Adrenal gland (tissue), 12 donors: Measurements from ENCODE around the gene MGST3. TPM values are rescaled to one million over a fixed set of nuclear protein-coding genes. Genes with fewer than 3 reads are reported as not detected.

Source experiments
- DNase-seq, 7 donors: peaks; one replicate each; pipeline ENCODE4 v3.0.0-alpha.2; 2019 to 2020
- H3K27ac ChIP-seq, 5 donors: fragments of 200-600 bp; sonication (generic) in 4 of 5; 1 replicate in 3 of 5; 2 replicates in 2 of 5; pipeline versions ENCODE4 v1.5.1 to v1.8.0; 2016 to 2020; ENCODE audit warnings: mild to moderate bottlenecking in 1 of 5
- H3K27me3 ChIP-seq: fragments of 200-600 bp; 2 replicates; pipeline ENCODE4 v1.8.0; 2021
- H3K36me3 ChIP-seq, 2 donors: fragments of 200-600 bp; replicated peaks in 1 of 2; 1 replicate in 1 of 2; 2 replicates in 1 of 2; pipeline versions ENCODE4 v1.5.1 to v1.8.0; 2018 to 2022
- H3K4me1 ChIP-seq, 2 donors: fragments of 200-600 bp; replicated peaks in 1 of 2; 1 replicate in 1 of 2; 2 replicates in 1 of 2; pipeline versions ENCODE4 v1.5.1 to v1.8.0; 2018 to 2021
- H3K4me3 ChIP-seq, 4 donors: fragments of 200-600 bp; sonication (generic) in 3 of 4; one replicate each; pipeline ENCODE4 v1.5.1; 2016 to 2018
- H3K9me3 ChIP-seq, 3 donors: fragments of 200-600 bp; sonication (generic) in 1 of 3; replicated peaks in 1 of 3; 1 replicate in 2 of 3; 2 replicates in 1 of 3; pipeline versions ENCODE4 v1.5.1 to v1.8.0; 2016 to 2021
- POLR2A ChIP-seq, 2 donors: fragments of 450-650 bp; IDR thresholded peaks; one replicate each; pipeline ENCODE4 v1.6.1; 2017; ENCODE audit warnings: antibody characterized with exemption in 2 of 2, mild to moderate bottlenecking in 2 of 2, moderate library complexity in 1 of 2
- WGBS, 4 donors: extraction: QIAGEN DNeasy Blood & Tissue Kit in 2 of 4; methylation state at CpG; one replicate each; pipeline versions ENCODE4 v1.1.5 to v1.1.7; 2013 to 2017; 5-methylcytosine and 5-hydroxymethylcytosine counted together
- intact Hi-C, 2 donors: fragments of 100-400 bp; cut with DNase I; formaldehyde crosslinking; loops; one replicate each; pipeline versions ENCODE4 v1.14.1 to v1.15.0; 2022 to 2023
- polyA plus RNA-seq, 3 donors: library from polyadenylated mRNA; stranded (reverse); fragments of 200-250 nt in 2 of 3; fragments of 350-450 nt in 1 of 3; fragmentation: Illumina TruSeq in 1 of 3; extraction: RNeasy Lipid Tissue Mini Kit (QIAGEN cat#74804) in 1 of 3; gene quantifications; one replicate each; pipeline ENCODE4 v1.2.3, GENCODE V29; 2013 to 2014
- total RNA-seq, 9 donors: library from RNA; depleted of rRNA in 4 of 9; stranded (reverse); fragments of >200 nt in 4 of 9; fragments of 120-200 nt in 1 of 9; fragmentation: NEBNext Ultra II Directional in 1 of 9; extraction: Animal tissue kit (Norgen Biotek cat#: 25700) in 1 of 9; gene quantifications; one replicate each; pipeline versions ENCODE4 v1.1.0 to v1.2.4, GENCODE V29; 2013 to 2023
- TF ChIP-seq, protein P1 (sequence below), 6 experiments: fragments of 450-650 bp in 4 of 6; fragments of 200-600 bp in 2 of 6; sonication (generic) in 1 of 6; IDR thresholded peaks; 1 replicate in 5 of 6; 2 replicates in 1 of 6; pipeline versions ENCODE4 v1.5.1 to v1.8.0; 2016 to 2021; ENCODE audit warnings: antibody characterized with exemption in 6 of 6, mild to moderate bottlenecking in 2 of 6, moderate library complexity in 1 of 6
- donor health status: healthy with polysubstance abuse.
- donor health status: Bipolar disorder and iron deficiency.
- donor health status: DM: yes; HTN: yes; CAD: no.
- donor health status: DM: no; HTN: no; CAD: no.
- donor health status: DM: no; HTN: no; CAD: no.
- donor health status: DM: yes; HTN: yes; CAD: no.

The MGST3 gene
- total and polyA plus RNA-seq, 12 donors: 193 to 441 (median 288) TPM

DNA sequence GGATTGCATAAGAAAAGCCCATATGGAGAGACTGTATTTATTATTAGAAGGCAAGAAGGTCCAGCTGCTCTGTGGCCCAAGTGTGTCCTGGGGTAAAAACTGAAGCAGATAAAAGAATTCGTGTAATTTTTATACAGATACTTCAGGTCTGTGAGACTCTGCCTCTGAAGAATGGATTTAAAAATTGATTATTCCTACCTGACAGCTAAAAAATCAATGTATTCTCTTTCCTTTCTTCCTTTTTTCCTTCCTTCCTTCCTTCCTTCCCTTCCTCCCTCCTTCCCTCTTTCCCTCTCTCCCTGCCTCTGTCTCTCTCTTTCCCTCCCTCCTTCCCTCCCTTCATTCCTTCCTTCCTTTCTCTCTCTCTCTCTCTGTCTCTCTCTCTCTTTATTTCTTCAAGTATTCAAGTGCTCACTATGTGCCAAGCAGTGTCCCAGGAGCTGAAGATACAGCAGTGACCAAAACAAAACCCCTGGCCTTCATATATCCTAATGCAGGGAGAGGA lies 11.3 kb upstream of the MGST3 start:
- WGBS, 4 donors: 54 to 81% (median 76%) methylated on average over 1 of the region's 1 CpG
- intact Hi-C loops: no loop called here
- H3K4me3 ChIP-seq: no peak overlapping the region
- TF ChIP-seq, protein P1, sequence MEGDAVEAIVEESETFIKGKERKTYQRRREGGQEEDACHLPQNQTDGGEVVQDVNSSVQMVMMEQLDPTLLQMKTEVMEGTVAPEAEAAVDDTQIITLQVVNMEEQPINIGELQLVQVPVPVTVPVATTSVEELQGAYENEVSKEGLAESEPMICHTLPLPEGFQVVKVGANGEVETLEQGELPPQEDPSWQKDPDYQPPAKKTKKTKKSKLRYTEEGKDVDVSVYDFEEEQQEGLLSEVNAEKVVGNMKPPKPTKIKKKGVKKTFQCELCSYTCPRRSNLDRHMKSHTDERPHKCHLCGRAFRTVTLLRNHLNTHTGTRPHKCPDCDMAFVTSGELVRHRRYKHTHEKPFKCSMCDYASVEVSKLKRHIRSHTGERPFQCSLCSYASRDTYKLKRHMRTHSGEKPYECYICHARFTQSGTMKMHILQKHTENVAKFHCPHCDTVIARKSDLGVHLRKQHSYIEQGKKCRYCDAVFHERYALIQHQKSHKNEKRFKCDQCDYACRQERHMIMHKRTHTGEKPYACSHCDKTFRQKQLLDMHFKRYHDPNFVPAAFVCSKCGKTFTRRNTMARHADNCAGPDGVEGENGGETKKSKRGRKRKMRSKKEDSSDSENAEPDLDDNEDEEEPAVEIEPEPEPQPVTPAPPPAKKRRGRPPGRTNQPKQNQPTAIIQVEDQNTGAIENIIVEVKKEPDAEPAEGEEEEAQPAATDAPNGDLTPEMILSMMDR (IDR thresholded peaks at IDR 0.05): no peak
- TF ChIP-seq POLR2A (IDR thresholded peaks at IDR 0.05): no peak
- no peaks in the 10 kb centered on the region for H3K36me3 ChIP-seq
- no peaks in the 10 kb centered on the region for H3K27me3 ChIP-seq
- no peaks in the 10 kb centered on the region for H3K4me1 ChIP-seq
- no peaks in the 10 kb centered on the region for H3K9me3 ChIP-seq
- DNase-seq: no peak
- no peak overlapping the region for H3K27ac ChIP-seq

- TF ChIP-seq, protein P1 (IDR thresholded peaks at IDR 0.05): no peak
- no peak for TF ChIP-seq POLR2A (IDR thresholded peaks at IDR 0.05)
Observed at GRCh38 chr1:165623624-165624023, 7.4 kb upstream of the MGST3 start.

DNA sequence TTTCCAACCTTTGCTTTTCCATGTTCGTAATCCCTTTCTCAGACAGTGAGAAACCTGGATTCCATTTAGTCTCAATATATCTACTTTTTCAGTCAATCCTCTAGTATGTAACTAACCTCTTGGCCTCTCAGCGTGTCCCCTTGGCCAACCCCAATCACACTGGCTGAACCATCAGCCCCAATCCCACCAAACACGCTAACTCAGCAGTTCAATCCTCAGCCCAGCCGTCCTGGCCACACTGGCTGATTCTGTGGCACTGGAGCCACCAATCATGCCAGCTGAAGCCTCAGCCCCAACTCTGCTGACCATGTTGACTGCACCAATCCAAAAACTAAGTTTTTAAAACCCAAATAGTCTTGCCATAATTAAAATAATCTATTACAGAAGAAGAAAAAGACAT lies 6.6 kb upstream of the MGST3 start:
- Histone ChIP-seq H3K9me3 (no peaks in the 10 kb centered on the region), H3K4me3 (no peak overlapping the region), H3K36me3 (no peaks in the 10 kb centered on the region), H3K27ac (no peak overlapping the region), H3K27me3 (no peaks in the 10 kb centered on the region), H3K4me1 (no peaks in the 10 kb centered on the region)
- TF ChIP-seq, protein P1 (IDR thresholded peaks at IDR 0.05): no peak
- TF ChIP-seq POLR2A (IDR thresholded peaks at IDR 0.05): no peak
- intact Hi-C loops: no loop called here
- 80 to 88% (median 84%) methylated on average over 4 of the region's 4 CpGs for WGBS, 4 donors
- DNase-seq: no peak

More at GRCh38 chr1:165623624-165624023, 7.4 kb upstream of the MGST3 start:
- no peak overlapping the region for H3K27ac ChIP-seq
- DNase-seq: no peak
- intact Hi-C loops: no loop called here
- H3K36me3 ChIP-seq: no peaks in the 10 kb centered on the region
- no peaks in the 10 kb centered on the region for H3K4me1 ChIP-seq
- H3K9me3 ChIP-seq: no peaks in the 10 kb centered on the region
- no peaks in the 10 kb centered on the region for H3K27me3 ChIP-seq
- H3K4me3 ChIP-seq: no peak overlapping the region

GRCh38 chr1:165628147-165628822 lies 2.7 kb upstream of the MGST3 start:
- H3K4me1 ChIP-seq: peaks cover 7% of the 10 kb centered on the region in 2 donors
- intact Hi-C loops: no loop called here
- H3K9me3 ChIP-seq: no peaks in the 10 kb centered on the region
- no peak overlapping the region for H3K27ac ChIP-seq
- 70 to 84% (median 72%) methylated on average over 6 of the region's 6 CpGs for WGBS, 4 donors
- no peak for TF ChIP-seq POLR2A (IDR thresholded peaks at IDR 0.05)
- TF ChIP-seq, protein P1 (IDR thresholded peaks at IDR 0.05): no peak
- H3K36me3 ChIP-seq: no peaks in the 10 kb centered on the region
- DNase-seq: no peak
- H3K4me3 ChIP-seq: no peak overlapping the region
- no peaks in the 10 kb centered on the region for H3K27me3 ChIP-seq
